NCI-H1417 (cell line): Measurements from ENCODE around the gene MYO1C.
"Not testable (repeated sequence)": the region's sequence is repeated elsewhere in the genome, so short reads cannot be mapped to it uniquely, and the experiment has no call there.

Experiments
- DNase-seq, 3 experiments: peaks; one replicate each; lab custom pipeline; 2025; lab: John Stamatoyannopoulos, UW

The MYO1C gene

DNA sequence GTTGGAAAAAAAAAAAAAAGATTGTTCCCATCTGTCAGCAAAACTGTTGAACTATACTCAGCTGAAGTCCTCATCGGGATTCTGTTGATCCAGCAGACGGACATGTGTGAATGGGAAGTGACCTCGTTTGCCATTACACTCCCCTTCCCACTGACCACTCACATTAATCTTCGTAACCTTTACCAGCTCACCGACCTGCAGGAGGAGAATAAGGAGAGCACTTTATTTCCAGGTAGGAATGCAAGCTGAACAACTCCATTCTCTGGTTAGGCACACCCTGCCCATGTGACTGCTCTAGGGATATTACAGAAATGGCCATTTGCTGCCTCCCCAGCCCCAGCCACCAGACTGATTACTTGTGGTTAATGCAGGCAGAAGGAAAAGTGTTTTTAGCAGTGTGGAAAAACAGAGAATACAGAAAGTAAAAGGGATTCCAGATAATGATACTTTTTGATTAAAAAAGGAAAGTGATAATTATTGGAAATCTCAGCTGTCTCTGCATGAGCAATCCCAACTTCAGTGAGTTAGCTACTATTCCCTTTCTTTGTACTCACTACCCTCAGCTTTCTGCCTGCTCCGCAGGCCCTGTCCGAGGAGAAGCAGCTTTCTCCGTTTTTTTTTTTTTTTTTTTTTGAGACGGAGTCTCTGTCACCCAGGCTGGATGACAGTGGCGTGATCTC lies 68.9 kb downstream of the MYO1C start:
- DNase-seq = no peak

DNA sequence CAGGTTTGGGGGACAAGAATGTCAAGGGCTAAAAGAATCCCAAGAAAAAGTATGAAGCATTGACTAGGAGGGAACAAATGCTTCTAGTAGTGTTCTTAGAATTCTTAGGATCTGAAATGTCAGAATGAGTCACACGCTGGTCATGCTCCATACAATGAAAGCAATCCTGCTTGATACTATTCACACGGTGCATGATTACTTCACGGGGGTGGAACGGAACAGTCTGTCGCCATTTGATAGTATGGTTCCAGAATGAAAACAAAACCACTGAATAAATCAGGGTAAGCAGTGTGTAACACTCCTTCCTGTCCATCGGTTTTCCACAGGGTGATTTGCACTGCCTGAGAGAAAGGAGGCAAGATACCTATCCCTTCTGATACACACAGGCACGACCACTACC lies 69.6 kb downstream of the MYO1C start:
- no peak for DNase-seq

DNA sequence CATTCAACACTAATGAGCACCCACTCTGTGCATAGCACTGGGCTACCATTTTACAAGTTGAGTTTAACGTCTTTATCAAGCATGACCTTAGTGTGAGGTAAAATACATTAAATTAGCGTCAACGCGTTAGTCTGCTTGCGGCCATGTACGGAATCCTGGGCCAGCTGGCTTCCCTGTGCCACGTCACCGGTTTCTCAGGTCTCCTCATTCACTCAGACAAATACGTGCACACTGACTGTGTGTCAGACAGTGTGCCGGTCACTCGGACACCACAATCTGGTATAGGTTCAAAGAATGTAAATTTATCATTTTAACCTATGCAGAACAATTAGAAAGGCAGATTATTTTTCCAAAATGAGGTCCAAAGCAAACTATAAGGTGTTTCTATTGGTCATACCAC lies 71.0 kb downstream of the MYO1C start:
- no peak for DNase-seq

DNA sequence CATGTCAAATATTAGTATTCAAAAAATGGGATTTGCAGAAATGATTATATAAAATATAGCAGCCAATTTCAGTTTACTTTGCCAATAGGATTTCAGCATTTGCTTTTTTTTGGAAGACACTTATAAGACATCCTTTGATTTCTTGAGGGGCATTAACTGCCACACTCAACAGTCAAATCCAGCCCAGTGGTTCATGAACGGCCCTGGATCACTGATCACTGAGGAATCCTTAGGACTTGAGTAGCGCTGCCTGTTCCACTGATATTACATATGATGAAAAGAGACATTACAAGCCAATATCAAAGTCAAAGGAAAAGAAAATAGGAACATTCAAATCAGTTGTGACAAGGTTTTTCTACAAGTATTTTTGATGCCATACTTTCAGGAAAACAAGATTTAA lies 71.5 kb downstream of the MYO1C start:
- DNase-seq = no peak

DNA sequence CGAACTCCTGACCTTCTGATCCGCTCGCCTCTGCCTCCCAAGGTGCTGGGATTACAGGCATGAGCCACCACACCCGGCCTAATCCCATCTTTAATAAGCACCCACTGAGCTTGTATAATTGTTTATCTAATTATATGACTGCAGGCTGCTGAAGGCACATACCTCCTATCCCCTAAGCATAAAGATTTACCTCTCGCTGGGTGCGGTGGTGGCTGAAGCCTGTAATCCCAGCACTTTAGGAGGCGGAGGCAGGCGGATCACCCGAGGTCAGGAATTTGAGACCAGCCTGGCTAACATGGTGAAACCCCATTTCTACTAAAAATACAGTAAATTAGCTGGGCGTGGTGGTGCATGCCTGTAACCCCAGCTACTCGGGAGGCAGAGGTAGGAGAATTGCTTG lies 72.3 kb downstream of the MYO1C start:
- DNase-seq = no peak

DNA sequence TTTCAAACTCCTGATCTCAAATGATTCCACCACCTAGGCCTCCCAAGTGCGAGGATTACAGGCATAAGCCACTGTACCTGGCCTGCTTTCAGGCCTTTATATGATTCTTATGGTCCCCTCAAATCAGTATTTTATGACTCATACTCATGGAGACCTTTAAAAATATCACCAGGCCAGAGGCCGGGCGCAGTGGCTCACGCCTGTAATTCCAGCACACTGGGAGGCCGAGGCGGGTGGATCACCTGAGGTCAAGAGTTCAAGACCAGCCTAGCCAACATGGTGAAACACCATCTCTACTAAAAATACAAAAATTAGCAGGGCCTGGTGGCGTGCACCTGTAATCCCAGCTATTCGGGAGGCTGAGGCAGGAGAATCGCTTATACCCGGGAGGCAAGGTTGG lies 74.0 kb downstream of the MYO1C start:
- DNase-seq = not testable (repeated sequence)

DNA sequence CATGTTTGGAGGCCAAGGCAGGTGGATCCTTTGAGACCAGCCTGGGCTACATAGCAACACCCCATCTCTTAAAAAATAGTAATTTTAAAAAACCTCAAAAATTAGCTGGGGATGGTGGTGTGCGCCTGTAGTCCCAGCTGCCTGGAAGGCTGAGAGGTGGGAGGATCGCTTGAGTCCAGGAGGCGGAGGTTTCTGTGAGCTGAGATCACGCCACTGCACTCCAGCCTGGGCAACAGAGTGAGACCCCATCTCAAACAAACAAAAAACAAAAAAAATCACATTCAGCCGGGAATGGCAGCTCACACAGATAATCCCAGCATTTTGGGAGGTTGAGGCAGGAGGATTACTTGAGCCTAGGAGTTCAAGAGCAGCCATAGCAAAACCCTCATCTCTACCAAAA lies 76.1 kb downstream of the MYO1C start:
- no peak for DNase-seq

DNA sequence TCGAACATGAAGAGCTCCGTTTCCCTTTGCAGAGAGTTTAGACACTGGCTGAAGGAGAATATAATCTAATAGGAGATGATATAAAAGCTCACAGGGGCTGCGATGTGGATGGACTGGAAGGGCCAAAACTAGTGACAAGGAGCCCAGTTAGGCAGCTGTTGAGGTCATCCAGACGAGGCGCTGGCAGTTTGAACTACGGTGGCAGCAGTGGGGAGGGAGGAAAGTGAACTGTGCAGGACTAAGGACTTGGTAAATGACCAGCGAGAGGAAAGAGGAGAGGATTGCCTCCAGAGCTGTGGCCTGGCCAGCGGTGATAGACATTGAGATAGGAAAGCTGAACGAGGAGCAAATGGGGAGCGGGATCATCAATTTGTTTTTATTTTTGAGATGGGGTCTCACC lies 77.9 kb downstream of the MYO1C start:
- no peak for DNase-seq
